NCI-H2081 treated with DMSO at 0.1 percent for 48 hours (cell line): ENCODE results near the gene PATJ.
"Not testable (repeated sequence)": the region's sequence is repeated elsewhere in the genome, so short reads cannot be mapped to it uniquely, and the experiment has no call there.

Experiments used
- DNase-seq: peaks from one replicate; lab custom pipeline; 2025; lab: John Stamatoyannopoulos, UW

Gene PATJ

GRCh38 chr1:61948685-61949084 lies 206.4 kb downstream of the PATJ start:
- not testable (repeated sequence) for DNase-seq

- DNase-seq: no peak
These were observed 208.1 kb downstream of the PATJ start for GRCh38 chr1:61950418-61950817.

GRCh38 chr1:61951731-61952580 lies 209.7 kb downstream of the PATJ start:
- DNase-seq: no peak

- no peak for DNase-seq
These were observed 210.4 kb downstream of the PATJ start for GRCh38 chr1:61952675-61953074.

- no peak for DNase-seq
These were observed 211.0 kb downstream of the PATJ start for GRCh38 chr1:61953076-61953789.

- DNase-seq: no peak
These were observed 211.5 kb downstream of the PATJ start for GRCh38 chr1:61953790-61954150.

GRCh38 chr1:61955261-61955660 lies 213.0 kb downstream of the PATJ start:
- DNase-seq: no peak

- DNase-seq: no peak
These were observed 213.9 kb downstream of the PATJ start for GRCh38 chr1:61956016-61956645.

- DNase-seq: no peak
These were observed 214.5 kb downstream of the PATJ start for GRCh38 chr1:61956784-61957183.

GRCh38 chr1:61961009-61961408 lies 218.7 kb downstream of the PATJ start:
- no peak for DNase-seq

GRCh38 chr1:61962631-61963030 lies 220.4 kb downstream of the PATJ start:
- DNase-seq: no peak

- not testable (repeated sequence) for DNase-seq
These were observed 224.4 kb downstream of the PATJ start for GRCh38 chr1:61966450-61967225.

- no peak for DNase-seq
These were observed 225.5 kb downstream of the PATJ start for GRCh38 chr1:61967750-61968149.

GRCh38 chr1:61968869-61969268 lies 226.6 kb downstream of the PATJ start:
- DNase-seq: no peak

- DNase-seq: no peak
These were observed 231.0 kb downstream of the PATJ start for GRCh38 chr1:61973100-61973837.

- DNase-seq: no peak
These were observed 233.4 kb downstream of the PATJ start for GRCh38 chr1:61975638-61976037.

GRCh38 chr1:61976566-61976965 lies 234.3 kb downstream of the PATJ start:
- DNase-seq: no peak

GRCh38 chr1:61978796-61979195 lies 236.5 kb downstream of the PATJ start:
- no peak for DNase-seq

GRCh38 chr1:61979729-61980128 lies 237.4 kb downstream of the PATJ start:
- DNase-seq: no peak

- DNase-seq: no peak
These were observed 238.3 kb downstream of the PATJ start for GRCh38 chr1:61980561-61980960.

- DNase-seq: no peak
These were observed 239.8 kb downstream of the PATJ start for GRCh38 chr1:61981870-61982660.
